GM19023 (cell line): Measurements from ENCODE around the gene DOK5.

Experiments
- ATAC-seq: cut with Tn5 transposase; IDR thresholded peaks from one replicate; pipeline ENCODE4 v1.9.1; 2021; ENCODE audit warnings: mild to moderate bottlenecking, moderate library complexity; ENCODE audit not compliant: unreplicated experiment

Gene DOK5

GRCh38 chr20:54555150-54555549 is 79.8 kb downstream of the DOK5 start:
- no peak for ATAC-seq

DNA sequence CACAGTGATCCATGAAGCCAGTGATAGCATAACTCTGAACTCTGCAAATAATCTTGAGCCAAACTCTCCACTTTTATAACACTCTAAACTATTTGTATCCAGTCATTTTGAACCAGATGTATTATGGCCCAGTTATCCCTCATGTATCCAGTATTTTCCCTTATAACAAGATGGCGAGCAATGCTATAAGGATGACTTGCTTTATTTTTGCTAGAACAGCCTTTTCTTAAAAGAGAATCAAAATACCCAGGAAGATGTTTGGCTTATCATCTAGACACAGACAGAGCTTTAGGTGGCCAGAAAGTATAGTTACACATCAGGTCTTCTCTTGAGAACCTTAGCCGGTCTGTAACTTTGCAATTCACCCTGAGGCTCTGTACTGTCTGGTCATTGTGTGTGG is 81.0 kb downstream of the DOK5 start:
- no peak for ATAC-seq

DNA sequence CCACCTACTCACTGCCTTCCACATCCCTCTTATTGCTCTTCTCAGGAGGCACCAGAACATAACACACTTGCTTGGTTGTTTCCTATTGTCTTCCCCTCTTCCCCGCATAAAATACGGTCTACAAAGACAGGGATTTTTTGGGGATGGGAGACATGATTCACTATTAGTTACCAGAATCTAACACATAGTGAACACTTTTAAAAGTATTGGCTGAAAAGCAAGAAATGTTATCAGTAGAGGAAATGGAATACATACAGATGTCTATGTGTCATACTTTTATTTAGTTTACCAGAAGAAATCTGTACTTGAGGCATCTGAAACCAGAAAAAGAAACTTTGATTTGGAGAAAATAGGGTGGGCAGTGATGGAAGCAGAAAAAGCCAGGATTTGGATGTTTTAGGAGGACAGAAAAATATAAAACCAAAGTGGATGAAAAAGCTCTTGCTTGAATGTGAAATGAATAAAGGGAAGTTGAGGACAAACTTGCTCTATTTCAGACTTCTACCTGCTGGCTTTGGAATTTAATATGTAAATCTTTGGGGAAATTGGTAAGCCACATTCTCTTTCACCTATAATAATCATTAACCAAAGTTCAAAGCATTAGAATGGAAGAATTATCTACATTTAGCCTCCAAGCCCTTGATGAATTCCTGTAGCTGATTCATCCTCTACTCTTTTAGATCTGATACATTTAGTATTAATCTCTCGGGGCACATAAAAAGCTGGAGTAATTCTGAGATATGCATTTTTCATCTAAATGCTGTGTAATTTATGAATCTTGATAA is 82.6 kb downstream of the DOK5 start:
- no peak for ATAC-seq

DNA sequence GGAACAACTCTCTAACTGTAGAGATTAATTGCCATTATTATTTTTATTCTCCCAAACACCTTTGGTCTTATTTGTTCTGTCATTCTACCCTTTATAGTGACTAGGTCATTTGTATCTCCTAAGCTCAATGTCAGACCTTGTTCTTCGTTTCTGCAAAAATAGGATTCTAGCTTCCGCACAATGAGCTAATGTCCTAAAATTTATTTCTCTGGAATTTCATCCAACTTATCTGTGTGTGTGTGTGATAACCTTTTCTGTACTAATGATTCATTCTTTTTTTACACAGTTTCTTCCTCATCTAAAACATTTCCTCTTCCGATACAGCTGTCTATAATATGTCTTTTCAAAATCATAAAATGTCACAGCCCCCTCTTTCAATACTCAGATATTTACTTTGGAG is 84.5 kb downstream of the DOK5 start:
- ATAC-seq, result no peak

- no peak for ATAC-seq
These were observed 85.0 kb downstream of the DOK5 start for GRCh38 chr20:54560357-54560756.

GRCh38 chr20:54565255-54565654 is 89.9 kb downstream of the DOK5 start:
- ATAC-seq, result no peak

GRCh38 chr20:54566031-54566688 is 90.8 kb downstream of the DOK5 start:
- ATAC-seq, result no peak

DNA sequence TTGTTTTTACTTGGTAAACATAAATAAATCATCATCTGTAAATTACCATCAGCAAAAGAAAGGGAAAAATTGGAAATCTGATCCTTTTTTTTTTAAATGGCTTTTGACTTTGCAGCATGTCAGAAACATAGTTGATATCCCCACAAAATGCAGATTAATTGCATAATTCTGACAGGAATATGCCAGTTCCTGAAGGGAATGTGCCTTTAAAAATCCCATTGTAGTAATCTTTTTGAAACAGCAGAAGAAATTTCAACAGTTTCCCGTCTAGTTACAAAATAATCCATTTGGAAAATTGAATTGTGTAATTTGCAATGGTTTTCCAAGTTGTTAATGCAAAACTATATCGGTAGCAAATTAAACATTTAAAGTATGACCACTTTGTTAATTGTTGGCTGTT is 95.2 kb downstream of the DOK5 start:
- ATAC-seq, result no peak

- no peak for ATAC-seq
These were observed 97.5 kb downstream of the DOK5 start for GRCh38 chr20:54572665-54573435.

DNA sequence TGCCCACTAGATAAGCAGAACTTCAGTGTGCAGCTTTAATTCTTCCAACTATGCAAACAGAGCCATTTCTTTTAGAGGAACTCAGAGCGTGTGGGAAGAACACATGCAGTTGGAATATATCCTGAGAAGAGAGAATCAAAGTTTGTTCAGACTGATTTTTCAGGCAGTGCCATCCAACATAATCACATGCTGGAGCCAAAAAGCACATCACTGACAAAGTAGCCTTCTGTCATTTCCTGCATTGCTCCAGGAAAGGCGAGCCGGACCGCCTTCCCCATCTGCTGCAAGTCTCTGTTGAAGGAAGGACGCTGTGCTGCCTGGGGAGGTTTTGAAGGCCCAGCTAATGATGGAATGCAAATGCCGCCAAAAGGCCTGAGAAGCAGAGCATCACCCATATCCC is 98.4 kb downstream of the DOK5 start:
- ATAC-seq, result no peak

GRCh38 chr20:54576518-54576917 is 101.1 kb downstream of the DOK5 start:
- no peak for ATAC-seq

DNA sequence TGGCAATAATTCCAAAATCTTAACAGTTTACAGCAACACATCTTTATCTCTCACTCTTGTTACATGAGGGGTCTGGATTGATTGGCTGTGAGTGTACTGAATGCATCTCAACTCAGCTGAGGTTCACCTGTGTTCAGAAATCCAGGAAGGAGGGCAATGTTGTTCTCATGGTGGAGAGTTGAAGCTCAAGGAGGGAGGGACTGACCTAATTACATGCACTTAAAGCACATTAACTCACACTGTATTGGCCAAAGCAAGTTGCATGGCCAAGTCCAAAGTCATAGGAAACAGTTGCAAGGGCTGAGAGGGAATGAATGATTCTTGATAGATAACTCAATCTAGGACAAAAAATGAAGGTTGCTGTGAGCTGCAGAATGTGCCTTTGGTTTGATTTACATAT is 102.2 kb downstream of the DOK5 start:
- ATAC-seq, result no peak

DNA sequence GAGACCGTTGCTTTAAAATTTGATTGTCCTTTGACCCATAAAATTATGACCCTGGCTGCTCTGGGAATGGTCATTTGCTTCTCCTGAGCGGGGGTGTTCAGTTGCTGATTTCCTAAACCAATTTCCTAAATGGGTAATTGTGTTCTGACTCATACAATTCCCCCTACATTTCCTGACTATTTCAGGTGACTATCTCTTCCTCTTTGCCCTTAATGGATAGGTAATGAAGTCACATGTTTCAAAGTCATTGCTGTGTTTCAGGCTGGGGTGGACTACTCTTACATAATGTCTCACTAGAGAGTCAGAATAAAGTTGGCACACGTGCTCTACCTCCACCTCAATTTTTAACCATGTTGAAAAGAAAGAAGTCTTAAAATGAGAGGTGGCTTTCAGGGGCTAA is 109.8 kb downstream of the DOK5 start:
- no peak for ATAC-seq

GRCh38 chr20:54587408-54587807 is 112.0 kb downstream of the DOK5 start:
- ATAC-seq, result no peak

GRCh38 chr20:54589402-54590030 is 114.1 kb downstream of the DOK5 start:
- no peak for ATAC-seq

GRCh38 chr20:54590856-54591255 is 115.5 kb downstream of the DOK5 start:
- no peak for ATAC-seq

DNA sequence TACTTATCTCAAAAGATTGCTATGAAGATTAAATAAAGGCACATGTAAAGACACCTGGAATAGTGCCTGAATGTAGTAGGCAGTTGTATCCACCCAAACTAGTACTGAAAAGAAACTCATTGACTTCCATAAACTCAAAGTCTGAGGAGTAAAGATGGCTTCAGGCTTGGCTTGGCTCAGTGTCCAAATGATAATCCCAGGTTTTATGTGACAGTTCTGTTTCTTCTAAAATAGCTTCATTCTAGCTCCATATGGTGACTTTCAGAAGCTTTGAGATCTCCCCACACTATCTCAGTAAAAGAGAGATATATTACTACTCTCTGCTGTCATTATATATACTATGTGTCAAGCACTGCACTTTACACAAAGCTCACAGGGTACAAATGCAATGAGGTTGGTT is 121.3 kb downstream of the DOK5 start:
- ATAC-seq, result no peak

DNA sequence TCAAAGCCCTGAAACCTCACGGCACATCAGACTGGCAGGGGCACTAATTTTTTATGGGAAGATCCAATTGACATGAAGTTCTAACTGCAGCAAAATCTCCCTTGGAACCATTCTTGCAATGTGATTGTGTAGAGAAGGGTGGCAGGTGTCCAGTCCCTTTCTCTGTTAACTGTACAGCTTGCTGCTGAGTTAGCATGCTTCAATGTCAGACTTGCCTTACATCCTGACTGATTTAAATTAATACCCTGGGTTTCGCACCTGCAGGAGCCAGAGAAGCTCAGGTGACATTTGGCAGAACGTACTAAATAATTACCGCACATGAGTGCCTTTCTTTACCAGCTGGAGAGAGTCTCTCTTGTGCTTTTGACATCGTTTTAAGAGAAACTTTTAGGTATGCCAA is 123.0 kb downstream of the DOK5 start:
- ATAC-seq, result no peak

DNA sequence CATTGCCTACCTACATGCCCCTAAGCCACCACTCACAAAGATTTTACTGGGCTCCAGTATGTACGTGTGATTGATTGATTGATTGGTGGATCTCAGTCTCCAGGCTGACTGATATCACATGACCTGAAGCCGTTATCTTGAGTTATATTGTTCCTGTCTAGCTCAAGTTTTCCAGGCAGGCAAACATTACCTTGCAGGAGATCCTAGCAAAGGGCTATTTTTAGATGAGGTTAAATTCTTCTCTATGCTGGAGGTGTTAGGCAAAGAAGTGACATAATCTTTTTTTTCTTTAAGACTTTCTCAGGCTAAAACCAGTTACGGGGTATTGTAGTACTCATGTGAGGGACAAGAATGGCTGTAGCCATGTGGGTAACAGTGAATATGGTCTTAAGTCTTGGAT is 125.2 kb downstream of the DOK5 start:
- no peak for ATAC-seq

DNA sequence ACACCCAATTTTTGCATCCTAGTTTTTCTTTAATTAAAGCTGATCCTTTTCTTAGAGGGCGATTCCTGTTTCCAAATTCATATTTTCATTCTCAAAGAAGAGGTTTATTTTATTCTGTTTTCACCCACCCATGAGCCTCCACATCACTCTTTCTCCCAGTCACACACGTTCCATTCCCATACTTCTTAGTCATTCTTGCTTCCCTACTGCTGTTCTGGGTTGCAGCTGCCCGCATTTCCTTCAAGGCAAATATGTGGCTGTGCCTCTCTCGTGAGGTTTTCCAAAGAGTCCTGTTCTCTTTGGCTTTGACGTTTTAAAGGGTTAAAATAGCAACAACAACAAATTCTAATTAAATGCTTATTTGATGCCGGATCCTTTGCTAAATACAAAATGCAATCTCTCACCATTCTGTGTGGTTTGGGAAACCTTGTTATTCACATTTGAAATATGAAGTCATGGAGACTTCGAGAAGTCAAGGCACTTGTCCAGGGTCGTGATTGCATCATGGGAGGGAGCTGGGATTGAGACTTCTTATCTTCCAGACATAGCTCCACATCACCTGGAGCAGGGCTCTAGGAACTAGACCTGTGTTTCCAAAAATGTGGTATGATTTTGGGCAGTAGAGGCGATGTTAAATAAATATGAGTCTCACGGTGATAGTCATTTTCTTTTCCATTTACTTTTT is 126.6 kb downstream of the DOK5 start:
- no peak for ATAC-seq

GRCh38 chr20:54605319-54605718 is 129.9 kb downstream of the DOK5 start:
- no peak for ATAC-seq
